OCI-LY7 (cell line): ENCODE measurements around the gene IKZF1.

Source experiments
- EZH2phosphoT487 ChIP-seq: fragments of 200-600 bp; sonication (generic); IDR thresholded peaks from 2 replicates; pipeline ENCODE4 v1.6.1; 2018; ENCODE audit warnings: low read depth, borderline replicate concordance, mild to moderate bottlenecking, mixed run types, antibody characterized with exemption, low read length, moderate library complexity, mixed read lengths
- TF ChIP-seq, protein P1 (sequence below): fragments of 200-600 bp; sonication (generic); conservative IDR thresholded peaks from 2 replicates; pipeline ENCODE4 v1.5.1; 2014; ENCODE audit warnings: mild to moderate bottlenecking, antibody characterized with exemption, low read length, moderate library complexity, mixed read lengths

DNA sequence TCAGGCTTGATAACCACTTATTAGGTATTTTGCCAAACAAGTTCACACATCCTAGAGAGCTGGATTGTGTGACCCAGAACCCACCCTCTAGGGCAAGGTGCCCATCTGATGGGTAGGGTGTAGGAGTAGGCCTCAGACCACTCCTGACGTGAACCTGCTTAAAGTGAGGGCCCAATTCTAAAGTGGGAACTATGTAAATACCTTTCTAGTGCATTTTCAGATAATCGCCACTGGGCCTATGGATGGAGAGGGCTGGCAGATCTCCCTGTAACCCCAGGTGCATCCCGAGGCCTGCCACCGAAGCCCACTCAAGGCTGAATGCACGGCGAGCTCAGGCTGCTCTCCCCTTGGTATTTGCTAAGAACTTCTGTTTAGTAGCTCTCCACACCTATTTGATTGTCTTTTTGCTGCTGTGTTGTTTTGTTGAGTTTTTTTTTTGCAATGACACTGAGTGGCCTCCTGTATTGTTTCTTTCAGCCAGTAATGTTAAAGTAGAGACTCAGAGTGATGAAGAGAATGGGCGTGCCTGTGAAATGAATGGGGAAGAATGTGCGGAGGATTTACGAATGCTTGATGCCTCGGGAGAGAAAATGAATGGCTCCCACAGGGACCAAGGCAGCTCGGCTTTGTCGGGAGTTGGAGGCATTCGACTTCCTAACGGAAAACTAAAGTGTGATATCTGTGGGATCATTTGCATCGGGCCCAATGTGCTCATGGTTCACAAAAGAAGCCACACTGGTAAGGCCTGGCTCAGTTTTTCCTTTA is 71.7 kb downstream of the IKZF1 start:
- TF ChIP-seq, protein P1, sequence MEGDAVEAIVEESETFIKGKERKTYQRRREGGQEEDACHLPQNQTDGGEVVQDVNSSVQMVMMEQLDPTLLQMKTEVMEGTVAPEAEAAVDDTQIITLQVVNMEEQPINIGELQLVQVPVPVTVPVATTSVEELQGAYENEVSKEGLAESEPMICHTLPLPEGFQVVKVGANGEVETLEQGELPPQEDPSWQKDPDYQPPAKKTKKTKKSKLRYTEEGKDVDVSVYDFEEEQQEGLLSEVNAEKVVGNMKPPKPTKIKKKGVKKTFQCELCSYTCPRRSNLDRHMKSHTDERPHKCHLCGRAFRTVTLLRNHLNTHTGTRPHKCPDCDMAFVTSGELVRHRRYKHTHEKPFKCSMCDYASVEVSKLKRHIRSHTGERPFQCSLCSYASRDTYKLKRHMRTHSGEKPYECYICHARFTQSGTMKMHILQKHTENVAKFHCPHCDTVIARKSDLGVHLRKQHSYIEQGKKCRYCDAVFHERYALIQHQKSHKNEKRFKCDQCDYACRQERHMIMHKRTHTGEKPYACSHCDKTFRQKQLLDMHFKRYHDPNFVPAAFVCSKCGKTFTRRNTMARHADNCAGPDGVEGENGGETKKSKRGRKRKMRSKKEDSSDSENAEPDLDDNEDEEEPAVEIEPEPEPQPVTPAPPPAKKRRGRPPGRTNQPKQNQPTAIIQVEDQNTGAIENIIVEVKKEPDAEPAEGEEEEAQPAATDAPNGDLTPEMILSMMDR: no peak
- no peak for TF ChIP-seq EZH2phosphoT487
